DOHH2 (cell line): ENCODE results near the gene NGLY1.

ENCODE experiments used
- H3F3A ChIP-seq: fragments of 200-600 bp; sonication (generic), shearing (Covaris generic); 2 replicates; pipeline ENCODE4 v1.6.0; 2016; ENCODE audit warnings: antibody characterized with exemption, mild to moderate bottlenecking; ENCODE audit not compliant: control insufficient read depth, insufficient read depth
- H3K27ac ChIP-seq: fragments of 200-600 bp; sonication (generic); 2 replicates; pipeline ENCODE4 v1.5.1; 2014; ENCODE audit warnings: low read depth, mild to moderate bottlenecking, low read length, moderate library complexity
- H3K27me3 ChIP-seq: fragments of 200-600 bp; sonication (generic); 2 replicates; pipeline ENCODE4 v1.6.1; 2014; ENCODE audit warnings: mild to moderate bottlenecking, low read length, mixed read lengths; ENCODE audit not compliant: control insufficient read depth
- H3K36me3 ChIP-seq: fragments of 200-600 bp; sonication (generic); 2 replicates; pipeline ENCODE4 v1.6.1; 2014; ENCODE audit warnings: mild to moderate bottlenecking, low read length, moderate library complexity, mixed read lengths; ENCODE audit not compliant: control insufficient read depth
- H3K4me1 ChIP-seq: fragments of 200-600 bp; sonication (generic); 2 replicates; pipeline ENCODE4 v1.6.1; 2014; ENCODE audit warnings: mild to moderate bottlenecking, low read length, mixed read lengths; ENCODE audit not compliant: control insufficient read depth
- H3K4me2 ChIP-seq: fragments of 200-600 bp; sonication (generic); 2 replicates; pipeline ENCODE4 v1.6.0; 2014; ENCODE audit warnings: mild to moderate bottlenecking, low read length, moderate library complexity
- H3K4me3 ChIP-seq: fragments of 200-600 bp; sonication (generic); 2 replicates; pipeline ENCODE4 v1.5.1; 2014; ENCODE audit warnings: mild to moderate bottlenecking, low read length, mixed read lengths
- H3K79me2 ChIP-seq: fragments of 200-600 bp; sonication (generic); 2 replicates; pipeline ENCODE4 v1.6.1; 2014; ENCODE audit warnings: mild to moderate bottlenecking, low read length, mixed read lengths; ENCODE audit not compliant: control insufficient read depth
- H3K9me2 ChIP-seq: fragments of 200-600 bp; sonication (generic); replicated peaks from 2 replicates; pipeline ENCODE4 v1.6.1; 2014; ENCODE audit warnings: mild to moderate bottlenecking, low read length, mixed read lengths; ENCODE audit not compliant: control insufficient read depth
- H3K9me3 ChIP-seq: fragments of 200-600 bp; sonication (generic); 2 replicates; pipeline ENCODE4 v1.6.1; 2014; ENCODE audit warnings: antibody characterized with exemption, low read length, mixed read lengths; ENCODE audit not compliant: control insufficient read depth, insufficient read depth
- H4K20me1 ChIP-seq: fragments of 200-600 bp; sonication (generic); 2 replicates; pipeline ENCODE4 v1.6.0; 2014; ENCODE audit warnings: low read depth, mild to moderate bottlenecking, antibody characterized with exemption, low read length, moderate library complexity; ENCODE audit not compliant: control insufficient read depth, insufficient read depth
- EZH2phosphoT487 ChIP-seq: fragments of 200-600 bp; sonication (generic); IDR thresholded peaks from 2 replicates; pipeline ENCODE4 v1.6.1; 2017; ENCODE audit warnings: borderline replicate concordance, mild to moderate bottlenecking, antibody characterized with exemption, low read length, moderate library complexity, mixed read lengths
- TF ChIP-seq, protein P1 (sequence below): fragments of 200-600 bp; sonication (generic); IDR thresholded peaks from one replicate; pipeline ENCODE4 v1.5.1; 2014; ENCODE audit warnings: antibody characterized with exemption, mild to moderate bottlenecking, low read depth, low read length; ENCODE audit not compliant: poor library complexity, severe bottlenecking

Gene NGLY1

DNA sequence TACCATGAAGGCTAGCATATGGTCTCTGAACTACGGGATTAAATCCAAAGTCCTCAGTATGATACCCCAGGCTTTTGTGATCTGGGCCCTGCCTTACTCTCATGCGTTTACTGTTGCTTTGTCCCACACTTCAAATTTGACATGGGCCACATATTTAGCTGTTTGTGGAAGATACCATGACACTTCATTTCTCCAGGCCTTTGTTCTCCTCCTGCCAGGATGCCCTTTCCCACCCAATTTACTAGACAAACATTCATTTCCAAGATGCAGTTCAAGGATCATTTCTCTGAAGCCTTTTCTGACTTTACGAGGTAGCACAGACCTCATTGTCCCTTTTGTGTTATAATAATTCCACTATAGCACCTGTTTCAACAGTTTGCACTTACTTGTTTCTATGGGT lies 4.4 kb upstream of the NGLY1 start:
- no peaks in the 10 kb centered on the region for H3K27me3 ChIP-seq
- no peaks in the 10 kb centered on the region for H4K20me1 ChIP-seq
- H3K4me1 ChIP-seq = peaks cover 57% of the 10 kb centered on the region
- H3K9me2 ChIP-seq = no peaks in the 10 kb centered on the region
- TF ChIP-seq, protein P1, sequence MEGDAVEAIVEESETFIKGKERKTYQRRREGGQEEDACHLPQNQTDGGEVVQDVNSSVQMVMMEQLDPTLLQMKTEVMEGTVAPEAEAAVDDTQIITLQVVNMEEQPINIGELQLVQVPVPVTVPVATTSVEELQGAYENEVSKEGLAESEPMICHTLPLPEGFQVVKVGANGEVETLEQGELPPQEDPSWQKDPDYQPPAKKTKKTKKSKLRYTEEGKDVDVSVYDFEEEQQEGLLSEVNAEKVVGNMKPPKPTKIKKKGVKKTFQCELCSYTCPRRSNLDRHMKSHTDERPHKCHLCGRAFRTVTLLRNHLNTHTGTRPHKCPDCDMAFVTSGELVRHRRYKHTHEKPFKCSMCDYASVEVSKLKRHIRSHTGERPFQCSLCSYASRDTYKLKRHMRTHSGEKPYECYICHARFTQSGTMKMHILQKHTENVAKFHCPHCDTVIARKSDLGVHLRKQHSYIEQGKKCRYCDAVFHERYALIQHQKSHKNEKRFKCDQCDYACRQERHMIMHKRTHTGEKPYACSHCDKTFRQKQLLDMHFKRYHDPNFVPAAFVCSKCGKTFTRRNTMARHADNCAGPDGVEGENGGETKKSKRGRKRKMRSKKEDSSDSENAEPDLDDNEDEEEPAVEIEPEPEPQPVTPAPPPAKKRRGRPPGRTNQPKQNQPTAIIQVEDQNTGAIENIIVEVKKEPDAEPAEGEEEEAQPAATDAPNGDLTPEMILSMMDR = no peak
- TF ChIP-seq EZH2phosphoT487 = no peak
- H3K4me2 ChIP-seq = peak overlapping the region; percentile 87
- peaks cover 4% of the 10 kb centered on the region; the same call in 1 of the 2 replicates for H3F3A ChIP-seq
- peak overlapping the region; percentile 80 for H3K4me3 ChIP-seq
- H3K27ac ChIP-seq = no peak overlapping the region
- peaks cover 46% of the 10 kb centered on the region for H3K79me2 ChIP-seq
- H3K36me3 ChIP-seq = peaks cover 16% of the 10 kb centered on the region
- no peaks in the 10 kb centered on the region for H3K9me3 ChIP-seq

DNA sequence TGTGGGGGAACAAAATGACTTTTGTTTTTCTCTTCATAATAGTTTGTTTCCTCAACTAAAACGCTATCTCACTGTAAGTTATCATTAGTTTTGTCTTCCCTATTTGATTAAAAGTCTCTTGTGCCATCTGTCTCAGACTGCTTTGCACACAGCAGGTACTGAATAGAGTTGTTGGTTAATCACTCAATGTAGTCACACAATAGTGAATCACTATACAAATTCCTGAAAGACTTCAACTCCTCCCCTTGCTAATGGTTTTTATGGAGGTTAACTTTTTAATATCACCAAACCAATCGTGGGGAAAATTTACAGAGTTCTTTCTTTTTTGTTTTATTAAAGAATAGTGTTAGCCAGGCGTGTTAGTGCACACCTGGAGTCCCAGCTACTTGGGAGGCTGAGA lies 2.6 kb upstream of the NGLY1 start:
- TF ChIP-seq EZH2phosphoT487 = no peak
- TF ChIP-seq, protein P1 = no peak
- no peaks in the 10 kb centered on the region for H3K9me2 ChIP-seq
- peaks cover 8% of the 10 kb centered on the region; the same call in 1 of the 2 replicates for H3F3A ChIP-seq
- peaks cover 53% of the 10 kb centered on the region for H3K4me1 ChIP-seq
- H3K4me3 ChIP-seq = no peak overlapping the region
- H3K9me3 ChIP-seq = no peaks in the 10 kb centered on the region
- H4K20me1 ChIP-seq = peaks cover 5% of the 10 kb centered on the region; the same call in 1 of the 2 replicates
- no peaks in the 10 kb centered on the region for H3K27me3 ChIP-seq
- H3K27ac ChIP-seq = no peak overlapping the region
- peaks cover 9% of the 10 kb centered on the region for H3K36me3 ChIP-seq
- H3K79me2 ChIP-seq = peaks cover 51% of the 10 kb centered on the region
- no peak overlapping the region for H3K4me2 ChIP-seq

DNA sequence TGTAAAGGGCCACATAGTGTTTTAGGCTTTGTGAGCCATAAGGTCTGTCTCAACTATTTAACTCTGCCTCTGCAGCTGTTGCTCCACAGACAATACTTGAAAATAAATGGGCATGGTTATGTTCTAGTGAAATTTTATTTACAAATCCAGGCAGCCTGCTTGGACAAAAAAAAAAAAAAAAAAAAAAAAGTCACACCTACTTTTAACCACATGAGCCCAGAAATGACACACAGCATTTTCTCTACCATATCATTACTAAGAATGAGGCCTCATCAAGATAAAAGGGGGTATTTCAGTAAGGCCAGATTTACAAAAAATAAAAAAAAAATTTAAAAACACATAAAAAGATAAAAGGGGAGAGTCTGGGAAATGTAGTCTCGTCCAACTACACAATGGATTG lies 1.7 kb upstream of the NGLY1 start:
- no peaks in the 10 kb centered on the region for H3K9me2 ChIP-seq
- H3K27ac ChIP-seq = no peak overlapping the region
- peak overlapping the region; percentile 64 for H3K4me2 ChIP-seq
- TF ChIP-seq, protein P1 = no peak
- no peak for TF ChIP-seq EZH2phosphoT487
- H4K20me1 ChIP-seq = peaks cover 7% of the 10 kb centered on the region; the same call in 1 of the 2 replicates
- H3K4me1 ChIP-seq = peaks cover 53% of the 10 kb centered on the region
- no peaks in the 10 kb centered on the region for H3K27me3 ChIP-seq
- peak overlapping the region; percentile 85 for H3K4me3 ChIP-seq
- 0 out of 2 replicates have a peak, but pooled peaks cover 4% of the 10 kb centered on the region for H3F3A ChIP-seq
- peaks cover 17% of the 10 kb centered on the region for H3K36me3 ChIP-seq
- H3K9me3 ChIP-seq = no peaks in the 10 kb centered on the region
- peaks cover 51% of the 10 kb centered on the region for H3K79me2 ChIP-seq
